H1 (cell line): ENCODE measurements around the gene C2orf80. TPM values are rescaled to one million over a fixed set of nuclear protein-coding genes. Genes with fewer than 3 reads are reported as not detected.

ENCODE experiments used
- CTCF ChIA-PET: fragments of 300-600 bp; sonication (Branson Sonifier 250); formaldehyde crosslinking; loops from one replicate; lab custom pipeline; 2021; ENCODE audit not compliant: partially characterized antibody; lab: Charles Lee
- POLR2A ChIA-PET: fragments of 300-600 bp; sonication (Branson Sonifier 250); formaldehyde crosslinking; loops from one replicate; lab custom pipeline; 2021; ENCODE audit warnings: inconsistent platforms; ENCODE audit not compliant: partially characterized antibody; lab: Charles Lee
- DNase-seq, 2 experiments: peaks; one replicate each; pipeline versions ENCODE4 v3.0.0 to v3.0.0-alpha.2; 2010 to 2022; ENCODE audit warnings: low spot score in 2 of 2, low read depth in 1 of 2, mixed read lengths in 1 of 2
- FAIRE-seq: peaks from 2 replicates; lab custom pipeline; 2011; peaks lifted over from hg19 to GRCh38; lab: Jason Lieb, UNC
- H2AFZ ChIP-seq: 2 replicates; pipeline ENCODE4 v1.8.1; 2012; ENCODE audit warnings: low read length, inconsistent platforms
- H2AK5ac ChIP-seq: 2 replicates; pipeline ENCODE4 v1.6.1; 2013; ENCODE audit warnings: low read depth, low read length
- H2BK120ac ChIP-seq: replicated peaks from 2 replicates; pipeline ENCODE3; 2013; ENCODE audit warnings: low read depth, low read length, inconsistent platforms
- H2BK12ac ChIP-seq: 2 replicates; pipeline ENCODE4 v1.6.1; 2013; ENCODE audit warnings: low read depth, low read length
- H2BK15ac ChIP-seq: 2 replicates; pipeline ENCODE4 v1.6.1; 2013; ENCODE audit warnings: low read length
- H2BK20ac ChIP-seq: 2 replicates; pipeline ENCODE4 v1.6.1; 2013; ENCODE audit warnings: low read length
- H2BK5ac ChIP-seq: 2 replicates; pipeline ENCODE4 v1.6.1; 2013; ENCODE audit warnings: low read depth, low read length
- H3K14ac ChIP-seq: 2 replicates; pipeline ENCODE4 v1.6.1; 2013; ENCODE audit warnings: inconsistent platforms; ENCODE audit not compliant: insufficient read length
- H3K18ac ChIP-seq: 2 replicates; pipeline ENCODE4 v1.6.1; 2013; ENCODE audit warnings: low read length; ENCODE audit errors: extremely low read depth
- H3K23ac ChIP-seq: 2 replicates; pipeline ENCODE4 v1.6.1; 2013; ENCODE audit warnings: inconsistent platforms; ENCODE audit not compliant: insufficient read length
- H3K23me2 ChIP-seq: 2 replicates; pipeline ENCODE4 v1.6.1; 2013; ENCODE audit warnings: low read depth, low read length
- H3K27ac ChIP-seq: 2 replicates; pipeline ENCODE4 v1.6.1; 2011; ENCODE audit warnings: low read depth, low read length, inconsistent platforms
- H3K27me3 ChIP-seq, 4 experiments: replicated peaks in 1 of 4; 1 replicate in 1 of 4; 2 replicates in 3 of 4; pipeline versions ENCODE4 v1.6.1 to v1.8.1; 2011 to 2013; ENCODE audit warnings: low read length in 3 of 4, mild to moderate bottlenecking in 3 of 4, inconsistent platforms in 2 of 4, mixed read lengths in 2 of 4, moderate library complexity in 1 of 4; ENCODE audit not compliant: control insufficient read depth in 3 of 4, insufficient read depth in 3 of 4; ENCODE audit errors: extremely low read depth in 1 of 4
- H3K36me3 ChIP-seq, 4 experiments: 2 replicates each; pipeline versions ENCODE4 v1.6.1 to v1.8.1; 2011 to 2013; ENCODE audit warnings: mild to moderate bottlenecking in 4 of 4, low read length in 3 of 4, moderate library complexity in 2 of 4, control low read depth in 1 of 4, inconsistent platforms in 1 of 4; ENCODE audit not compliant: insufficient read depth in 4 of 4, control insufficient read depth in 2 of 4
- H3K4ac ChIP-seq: replicated peaks from 2 replicates; pipeline ENCODE3; 2013; ENCODE audit warnings: low read length, low read depth, mixed read lengths, inconsistent platforms; ENCODE audit not compliant: insufficient read length
- H3K4me1 ChIP-seq, 4 experiments: replicated peaks in 1 of 4; 1 replicate in 1 of 4; 2 replicates in 3 of 4; pipeline versions ENCODE4 v1.6.1 to v1.8.1; 2011 to 2013; ENCODE audit warnings: low read length in 3 of 4, inconsistent platforms in 2 of 4, mixed read lengths in 1 of 4; ENCODE audit not compliant: insufficient read depth in 4 of 4, control insufficient read depth in 3 of 4
- H3K4me2 ChIP-seq, 2 experiments: 2 replicates each; pipeline versions ENCODE4 v1.6.1 to v1.8.1; 2011 to 2013; ENCODE audit warnings: low read depth in 2 of 2, low read length in 2 of 2, control low read depth in 1 of 2, inconsistent platforms in 1 of 2, mild to moderate bottlenecking in 1 of 2; ENCODE audit not compliant: insufficient read depth in 1 of 2
- H3K4me3 ChIP-seq, 4 experiments: fragments of 200-600, 300-600 bp in 1 of 4; sonication (generic), shearing (Covaris generic), sonication (Bioruptor Twin) in 1 of 4; 2 replicates each; pipeline versions ENCODE4 v1.5.1 to v1.8.1; 2011 to 2016; ENCODE audit warnings: low read length in 4 of 4, low read depth in 3 of 4, control low read depth in 2 of 4, inconsistent platforms in 2 of 4, mild to moderate bottlenecking in 2 of 4, mixed read lengths in 1 of 4, moderate library complexity in 1 of 4; ENCODE audit not compliant: insufficient read depth in 2 of 4; ENCODE audit errors: extremely low read depth in 1 of 4
- H3K56ac ChIP-seq: replicated peaks from 2 replicates; pipeline ENCODE3; 2013; ENCODE audit warnings: low read depth, mild to moderate bottlenecking, mixed read lengths, low read length, inconsistent platforms; ENCODE audit not compliant: insufficient read length
- H3K79me1 ChIP-seq: 2 replicates; pipeline ENCODE4 v1.6.1; 2013; ENCODE audit warnings: low read depth, low read length, control low read depth
- H3K79me2 ChIP-seq, 2 experiments: 2 replicates each; pipeline versions ENCODE4 v1.6.1 to v1.8.1; 2012 to 2013; ENCODE audit warnings: low read length in 2 of 2, mild to moderate bottlenecking in 2 of 2, inconsistent platforms in 1 of 2; ENCODE audit not compliant: insufficient read depth in 2 of 2, control insufficient read depth in 1 of 2
- H3K9ac ChIP-seq, 4 experiments: replicated peaks in 1 of 4; 1 replicate in 1 of 4; 2 replicates in 3 of 4; pipeline versions ENCODE4 v1.6.1 to v1.8.1; 2011 to 2013; ENCODE audit warnings: low read depth in 3 of 4, low read length in 3 of 4, control low read depth in 2 of 4, mild to moderate bottlenecking in 2 of 4, moderate library complexity in 2 of 4, inconsistent platforms in 1 of 4; ENCODE audit errors: extremely low read depth in 1 of 4
- H3K9me3 ChIP-seq, 2 experiments: 2 replicates each; pipeline versions ENCODE4 v1.6.1 to v1.8.1; 2012 to 2013; ENCODE audit warnings: mild to moderate bottlenecking in 2 of 2, moderate library complexity in 2 of 2, control low read depth in 1 of 2, inconsistent platforms in 1 of 2, low read depth in 1 of 2, low read length in 1 of 2, mixed read lengths in 1 of 2; ENCODE audit not compliant: insufficient read depth in 2 of 2
- H4K20me1 ChIP-seq, 2 experiments: replicated peaks in 1 of 2; 2 replicates each; pipeline versions ENCODE3 to v1.8.1; 2011 to 2013; ENCODE audit warnings: inconsistent platforms in 2 of 2, low read length in 2 of 2, mild to moderate bottlenecking in 1 of 2; ENCODE audit not compliant: insufficient read depth in 2 of 2, control insufficient read depth in 1 of 2
- H4K5ac ChIP-seq: 2 replicates; pipeline ENCODE4 v1.6.1; 2013; ENCODE audit warnings: low read length, low read depth, mixed read lengths, inconsistent platforms; ENCODE audit not compliant: insufficient read length
- H4K8ac ChIP-seq: 2 replicates; pipeline ENCODE4 v1.8.0; 2013; ENCODE audit warnings: mild to moderate bottlenecking, moderate library complexity, low read length, inconsistent platforms; ENCODE audit not compliant: insufficient read depth; ENCODE audit errors: extremely low read depth
- H4K91ac ChIP-seq: replicated peaks from 2 replicates; pipeline ENCODE3; 2013; ENCODE audit warnings: low read length, mixed read lengths, inconsistent platforms; ENCODE audit not compliant: insufficient read length
- GABPA ChIP-seq: IDR thresholded peaks from 2 replicates; pipeline ENCODE4 v1.6.1; 2011; ENCODE audit warnings: mild to moderate bottlenecking, low read length, moderate library complexity, borderline replicate concordance; ENCODE audit not compliant: insufficient read depth
- TAF7 ChIP-seq: optimal IDR thresholded peaks from 2 replicates; pipeline ENCODE3; 2011; ENCODE audit warnings: low read depth, mild to moderate bottlenecking, inconsistent platforms, low read length, moderate library complexity, borderline replicate concordance
- YY1 ChIP-seq: IDR thresholded peaks from 2 replicates; pipeline ENCODE4 v1.6.1; 2011; ENCODE audit warnings: low read depth, mild to moderate bottlenecking, low read length
- ZNF274 ChIP-seq: IDR thresholded peaks from 2 replicates; pipeline ENCODE4 v1.7.0; 2012; ENCODE audit warnings: low read length, borderline replicate concordance; ENCODE audit errors: extremely low read depth
- WGBS, 2 experiments: shearing (Covaris generic) in 1 of 2; methylation state at CpG; one replicate each; pipeline versions ENCODE4 v1.1.6 to v1.1.7; 2013 to 2015; ENCODE audit warnings: low lambda C conversion rate in 2 of 2, mixed read lengths in 2 of 2, inconsistent platforms in 1 of 2, low coverage in 1 of 2, missing lambda C conversion rate in 1 of 2; ENCODE audit not compliant: insufficient replicate concordance in 2 of 2, insufficient coverage in 1 of 2, insufficient read length in 1 of 2; ENCODE audit errors: extremely low coverage in 1 of 2, missing lambda C conversion rate in 1 of 2; 5-methylcytosine and 5-hydroxymethylcytosine counted together
- polyA plus RNA-seq, 7 experiments: library from polyadenylated mRNA; depleted of rRNA in 3 of 7; stranded (reverse) in 5 of 7; unstranded in 2 of 7; fragments of >200 nt in 5 of 7; fragments of 200-250 nt in 2 of 7; gene quantifications; 1 replicate in 5 of 7; 2 replicates in 1 of 7; 4 replicates in 1 of 7; pipeline versions ENCODE4 v1.2.1 to v1.2.3, GENCODE V29; 2011 to 2013; ENCODE audit warnings: missing spikeins in 2 of 7, mixed read lengths in 2 of 7
- total RNA-seq: library from RNA; stranded (reverse); fragmentation: NEBNext Ultra II Directional; extraction: Animal tissue kit (Norgen Biotek cat#: 25700); gene quantifications from 2 replicates; pipeline ENCODE4 v1.2.1, GENCODE V29; 2021

The C2orf80 gene
- total and polyA plus RNA-seq, 2 of the 8 experiments (the other 6 are each of a cell fraction or from before 2014, with no cell fraction given): 0.97 to 1.1 TPM

- Histone ChIP-seq H3K79me1 (no peaks in the 10 kb centered on the region), H3K9me3 (no peaks in the 10 kb centered on the region), H2BK12ac (no peak overlapping the region), H2AK5ac (no peak overlapping the region), H4K8ac (no peak overlapping the region), H4K5ac (no peak overlapping the region), H2BK120ac (no peak overlapping the region), H3K4me3 (no peak overlapping the region), H3K79me2 (no peaks in the 10 kb centered on the region), H2AFZ (0 out of 2 replicates have a peak overlapping the region, but pooled peaks have one; percentile 48), H3K36me3 (no peaks in the 10 kb centered on the region), H3K4me1 (peaks cover 0 to 2% (median 2%) of the 10 kb centered on the region in 4 experiments; a peak in 2 of 7 replicates), H3K4me2 (no peak overlapping the region), H3K4ac (no peak overlapping the region), H3K23ac (no peak overlapping the region), H2BK5ac (no peak overlapping the region), H3K23me2 (no peaks in the 10 kb centered on the region), H3K27me3 (no peaks in the 10 kb centered on the region), H3K27ac (no peak overlapping the region), H4K20me1 (no peaks in the 10 kb centered on the region), H2BK20ac (no peak overlapping the region), H3K14ac (no peak overlapping the region), H4K91ac (no peak overlapping the region), H2BK15ac (no peak overlapping the region), H3K56ac (no peak overlapping the region), H3K9ac (no peak overlapping the region), H3K18ac (no peak overlapping the region)
- DNase-seq (no peak), FAIRE-seq (no peak)
- TF ChIP-seq GABPA: no peak
- no peak for TF ChIP-seq ZNF274
- no peak for TF ChIP-seq TAF7
- TF ChIP-seq YY1: no peak
- ChIA-PET POLR2A (interaction anchor here (0.6 to 2.5 kb wide), 5 partner anchors 28 to 79 kb away, joined by 3 to 17 read pairs (median 3); partner anchors contain the start of gene IDH1), CTCF (interaction anchor here (0.6 to 5.2 kb wide), 54 partner anchors 8 to 1796 kb away, joined by 3 to 56 read pairs (median 5); partner anchors contain the start of genes C2orf80, CRYGA, CRYGB and CRYGC)
- 87% methylated on average over 6 of the region's 6 CpGs; no CpG with 5 or more reads in 1 of the 2 experiments for WGBS, 2 experiments
Measured at GRCh38 chr2:208175840-208176153, 14.0 kb downstream of the C2orf80 start.
